ENCODE results near the gene WRAP53.

The WRAP53 gene

GRCh38 chr17:7706631-7707354 lies 18.5 kb downstream of the WRAP53 start:
- in situ Hi-C loops (cut with HindIII; ENCODE audit: low pct_unique_long_range_greater_than_20kb, low sequenced_read_pairs): no loop called here
- TF ChIP-seq JUND (IDR thresholded peaks at IDR 0.05; ENCODE audit: low read depth): no peak
- DNase-seq (ENCODE audit: low read depth in 1 of 2, low spot score in 1 of 2): no peak

GRCh38 chr17:7707446-7707845 lies 19.2 kb downstream of the WRAP53 start:
- in situ Hi-C loops (cut with HindIII; ENCODE audit: low pct_unique_long_range_greater_than_20kb, low sequenced_read_pairs): no loop called here
- DNase-seq (ENCODE audit: low read depth in 1 of 2, low spot score in 1 of 2): no peak
- no peak for TF ChIP-seq JUND (IDR thresholded peaks at IDR 0.05; ENCODE audit: low read depth)

- DNase-seq (ENCODE audit: low read depth in 1 of 2, low spot score in 1 of 2): no peak
- no peak for TF ChIP-seq JUND (IDR thresholded peaks at IDR 0.05; ENCODE audit: low read depth)
- in situ Hi-C loops (cut with HindIII; ENCODE audit: low pct_unique_long_range_greater_than_20kb, low sequenced_read_pairs): no loop called here
Observed at GRCh38 chr17:7707858-7708750, 19.8 kb downstream of the WRAP53 start.

- TF ChIP-seq JUND (IDR thresholded peaks at IDR 0.05; ENCODE audit: low read depth): no peak
Observed at GRCh38 chr17:7709031-7709430, 20.8 kb downstream of the WRAP53 start.

GRCh38 chr17:7710301-7710700 lies 22.0 kb downstream of the WRAP53 start:
- no peak for TF ChIP-seq JUND (IDR thresholded peaks at IDR 0.05; ENCODE audit: low read depth)
- in situ Hi-C loops (cut with HindIII; ENCODE audit: low pct_unique_long_range_greater_than_20kb, low sequenced_read_pairs): no loop called here
- DNase-seq (ENCODE audit: low read depth in 1 of 2, low spot score in 1 of 2): no peak

More at GRCh38 chr17:7709031-7709430, 20.8 kb downstream of the WRAP53 start:
- in situ Hi-C loops (cut with HindIII; ENCODE audit: low pct_unique_long_range_greater_than_20kb, low sequenced_read_pairs): no loop called here
- DNase-seq (ENCODE audit: low read depth in 1 of 2, low spot score in 1 of 2): no peak

- peak in 1 of 2 experiments; percentile 23 for DNase-seq (ENCODE audit: low read depth in 1 of 2, low spot score in 1 of 2)
- no peak for TF ChIP-seq JUND (IDR thresholded peaks at IDR 0.05; ENCODE audit: low read depth)
- in situ Hi-C loops (cut with HindIII; ENCODE audit: low pct_unique_long_range_greater_than_20kb, low sequenced_read_pairs): no loop called here
Observed at GRCh38 chr17:7711051-7711755, 22.9 kb downstream of the WRAP53 start.

- DNase-seq (ENCODE audit: low read depth in 1 of 2, low spot score in 1 of 2): no peak
- no peak for TF ChIP-seq JUND (IDR thresholded peaks at IDR 0.05; ENCODE audit: low read depth)
- in situ Hi-C loops (cut with HindIII; ENCODE audit: low pct_unique_long_range_greater_than_20kb, low sequenced_read_pairs): no loop called here
Observed at GRCh38 chr17:7712111-7712771, 24.0 kb downstream of the WRAP53 start.

- in situ Hi-C loops (cut with HindIII; ENCODE audit: low pct_unique_long_range_greater_than_20kb, low sequenced_read_pairs): no loop called here
- no peak for TF ChIP-seq JUND (IDR thresholded peaks at IDR 0.05; ENCODE audit: low read depth)
- no peak for DNase-seq (ENCODE audit: low read depth in 1 of 2, low spot score in 1 of 2)
Observed at GRCh38 chr17:7713782-7714181, 25.5 kb downstream of the WRAP53 start.

GRCh38 chr17:7714721-7715594 lies 26.7 kb downstream of the WRAP53 start:
- TF ChIP-seq JUND (IDR thresholded peaks at IDR 0.05; ENCODE audit: low read depth): no peak
- no peak for DNase-seq (ENCODE audit: low read depth in 1 of 2, low spot score in 1 of 2)
- in situ Hi-C loops (cut with HindIII; ENCODE audit: low pct_unique_long_range_greater_than_20kb, low sequenced_read_pairs): no loop called here

GRCh38 chr17:7715936-7716886 lies 27.9 kb downstream of the WRAP53 start:
- no peak for TF ChIP-seq JUND (IDR thresholded peaks at IDR 0.05; ENCODE audit: low read depth)
- in situ Hi-C loops (cut with HindIII; ENCODE audit: low pct_unique_long_range_greater_than_20kb, low sequenced_read_pairs): no loop called here
- DNase-seq (ENCODE audit: low read depth in 1 of 2, low spot score in 1 of 2): no peak
